Measurements from ENCODE around the gene ITPR2.
"Not testable (repeated sequence)": the region's sequence is repeated elsewhere in the genome, so short reads cannot be mapped to it uniquely, and the experiment has no call there.

ITPR2 gene

GRCh38 chr12:26431211-26431610 lies 401.8 kb downstream of the ITPR2 start:
- no peak for DNase-seq

GRCh38 chr12:26430596-26430995 lies 402.4 kb downstream of the ITPR2 start:
- DNase-seq: not testable (repeated sequence)

DNA sequence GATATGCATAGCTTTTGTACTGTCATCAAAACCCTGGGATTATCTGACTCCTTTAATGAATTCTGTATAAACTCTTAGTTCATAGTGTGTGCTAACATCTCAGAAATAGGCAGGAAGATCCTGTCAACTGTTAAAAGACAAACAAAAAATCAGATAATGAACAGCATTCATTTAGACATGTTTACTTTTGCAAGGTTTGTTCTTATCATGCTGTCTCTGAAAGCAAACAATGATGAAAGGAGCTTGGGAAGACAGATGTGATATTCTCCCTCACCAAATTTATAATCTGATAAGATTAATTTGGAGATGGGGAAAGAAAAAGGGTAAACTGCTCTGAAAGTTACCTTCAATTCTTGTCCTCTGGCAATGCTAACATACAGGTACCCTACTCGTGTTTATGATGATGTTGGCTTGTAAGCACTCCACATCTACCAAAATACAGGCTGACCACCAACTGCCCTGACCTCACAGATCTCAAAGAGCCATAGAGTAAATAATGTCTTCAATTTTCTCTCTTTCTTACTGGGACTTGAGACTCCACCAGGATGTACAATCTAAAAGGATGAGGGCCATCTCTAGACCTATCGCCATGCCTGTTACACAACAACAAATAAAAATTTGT lies 403.8 kb downstream of the ITPR2 start:
- DNase-seq: no peak

GRCh38 chr12:26428420-26428819 lies 404.6 kb downstream of the ITPR2 start:
- no peak for DNase-seq

DNA sequence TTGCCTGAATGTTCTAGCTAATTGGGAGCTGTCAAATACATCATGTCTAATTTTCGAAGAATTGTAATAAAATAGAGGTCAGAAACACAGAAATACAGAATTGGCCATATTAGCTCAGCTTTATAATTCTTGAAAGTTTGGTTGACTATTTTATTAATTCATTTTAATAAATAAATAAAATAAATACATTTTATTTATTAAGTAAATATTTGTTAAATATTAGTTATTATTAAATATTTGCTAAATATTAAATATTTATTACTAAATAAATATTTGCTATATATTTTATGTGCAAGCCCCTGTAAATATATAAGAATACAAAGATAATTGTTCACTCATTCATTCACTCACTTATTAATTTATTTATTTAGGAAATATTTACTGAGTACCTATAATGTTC lies 406.3 kb downstream of the ITPR2 start:
- DNase-seq: no peak

DNA sequence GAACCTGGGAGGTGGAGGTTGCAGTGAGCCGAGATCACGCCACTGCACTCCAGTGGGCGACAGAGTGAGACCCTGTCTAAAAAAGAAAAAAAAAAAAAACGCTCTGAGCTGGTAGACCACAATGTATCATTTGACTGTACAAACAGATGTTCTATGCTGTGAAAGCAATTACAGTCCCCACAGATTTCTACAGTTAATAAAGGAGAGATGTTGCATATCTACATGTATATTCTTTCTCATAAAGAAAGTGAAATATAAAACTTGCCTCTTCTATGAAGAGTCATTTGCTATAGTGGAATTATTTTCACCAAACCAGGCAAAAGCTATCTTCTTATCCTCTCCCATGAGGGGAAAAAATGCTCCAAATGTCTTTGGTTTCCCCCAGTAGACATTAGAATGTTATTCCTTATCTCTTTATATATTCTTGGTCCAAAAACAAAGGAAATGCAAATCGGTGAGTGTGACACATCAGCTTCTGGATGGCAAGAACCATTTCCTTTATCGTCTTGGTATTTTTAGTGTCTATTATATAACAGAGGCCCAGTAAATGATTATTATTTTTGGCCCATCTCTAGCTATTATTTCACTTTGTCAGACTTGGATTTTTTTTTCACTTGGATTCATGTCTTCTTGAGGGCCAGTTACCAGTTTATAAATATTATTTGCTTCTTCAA lies 407.3 kb downstream of the ITPR2 start:
- DNase-seq: no peak

DNA sequence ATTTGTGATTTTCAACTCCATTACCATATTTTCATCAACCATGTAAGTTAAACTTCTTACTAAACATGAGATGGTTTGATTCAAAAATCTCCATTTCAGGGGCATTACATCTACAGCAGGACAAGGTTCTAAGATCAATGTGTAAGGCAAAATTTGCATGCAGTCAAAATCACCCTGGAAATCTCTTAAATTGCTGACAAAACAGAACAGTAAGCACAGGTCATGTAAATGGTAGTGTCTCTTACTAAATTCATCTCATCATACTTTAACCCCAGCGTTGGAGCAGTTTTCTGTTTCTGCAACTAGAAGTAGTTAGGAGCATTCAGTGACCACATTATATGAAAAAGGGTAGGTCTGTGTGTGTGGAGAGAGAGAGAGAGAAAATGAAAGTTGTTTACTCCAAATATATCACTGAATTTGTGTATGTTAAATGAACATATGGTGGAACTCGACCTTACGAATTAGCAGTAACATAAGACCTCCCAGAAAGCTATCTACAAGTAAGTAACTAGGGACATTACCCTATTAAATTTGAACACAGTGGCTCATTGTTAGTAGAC lies 410.1 kb downstream of the ITPR2 start:
- DNase-seq: no peak

DNA sequence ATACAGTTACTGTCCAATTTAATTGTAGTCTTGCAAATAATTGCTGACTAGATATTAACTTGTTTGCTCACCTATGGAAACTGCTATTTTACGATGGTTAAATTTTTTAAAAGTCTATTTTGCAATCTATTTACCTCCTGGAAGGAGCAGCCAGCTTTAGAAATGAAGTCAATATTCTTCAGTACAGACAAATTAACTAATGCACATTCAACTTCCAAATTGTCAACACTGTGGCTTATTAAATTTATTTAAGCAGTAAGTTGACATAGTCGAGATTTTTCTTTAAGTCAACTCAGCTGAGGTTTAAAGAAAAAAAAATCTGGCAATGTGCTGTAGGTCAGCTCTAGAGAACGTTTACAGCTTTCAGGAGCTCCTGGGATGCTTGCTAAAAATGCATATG lies 416.4 kb downstream of the ITPR2 start:
- DNase-seq: no peak

- DNase-seq: no peak
Observed at GRCh38 chr12:26410689-26411088, 422.3 kb downstream of the ITPR2 start.

DNA sequence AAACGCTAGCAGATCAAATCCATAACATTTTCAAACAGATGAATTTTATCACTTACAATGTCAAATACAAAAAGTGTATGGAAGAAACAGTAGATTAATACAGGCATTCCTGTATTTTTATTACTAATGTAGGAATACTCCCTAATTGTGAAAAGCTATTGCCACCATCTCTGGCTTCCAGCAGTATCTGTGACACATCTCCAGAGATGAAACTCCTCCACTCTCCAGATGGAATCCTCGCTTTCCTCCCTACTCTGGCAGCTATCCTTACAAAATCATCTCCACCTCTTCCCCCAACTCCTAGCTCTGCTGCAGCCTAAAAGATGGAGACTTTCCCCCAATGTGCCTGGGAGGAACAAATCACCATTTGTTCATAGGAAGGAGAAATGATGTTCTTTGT lies 426.2 kb downstream of the ITPR2 start:
- no peak for DNase-seq

DNA sequence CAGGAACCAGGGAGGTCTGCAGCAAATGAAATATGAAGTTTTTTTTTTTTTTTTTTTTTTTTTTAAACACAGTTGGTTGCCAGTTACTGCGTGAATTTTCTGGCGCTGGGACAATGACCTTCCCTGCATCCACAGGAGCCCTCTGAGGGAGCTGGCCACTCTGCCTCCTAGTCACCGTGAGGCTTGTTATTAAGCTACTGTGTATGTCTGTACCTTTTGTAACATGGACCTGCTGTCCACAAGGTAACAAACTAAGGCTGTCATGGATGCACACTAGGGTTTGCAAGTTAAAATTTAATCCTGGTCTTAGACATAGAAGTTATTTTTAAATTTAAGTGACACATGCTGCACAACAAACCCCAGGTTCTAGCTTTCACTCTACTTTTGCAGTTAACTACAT lies 426.6 kb downstream of the ITPR2 start:
- no peak for DNase-seq

- DNase-seq: no peak
Observed at GRCh38 chr12:26403601-26404000, 429.4 kb downstream of the ITPR2 start.

GRCh38 chr12:26402648-26403047 lies 430.3 kb downstream of the ITPR2 start:
- DNase-seq: no peak

- no peak for DNase-seq
Observed at GRCh38 chr12:26401874-26402273, 431.1 kb downstream of the ITPR2 start.

DNA sequence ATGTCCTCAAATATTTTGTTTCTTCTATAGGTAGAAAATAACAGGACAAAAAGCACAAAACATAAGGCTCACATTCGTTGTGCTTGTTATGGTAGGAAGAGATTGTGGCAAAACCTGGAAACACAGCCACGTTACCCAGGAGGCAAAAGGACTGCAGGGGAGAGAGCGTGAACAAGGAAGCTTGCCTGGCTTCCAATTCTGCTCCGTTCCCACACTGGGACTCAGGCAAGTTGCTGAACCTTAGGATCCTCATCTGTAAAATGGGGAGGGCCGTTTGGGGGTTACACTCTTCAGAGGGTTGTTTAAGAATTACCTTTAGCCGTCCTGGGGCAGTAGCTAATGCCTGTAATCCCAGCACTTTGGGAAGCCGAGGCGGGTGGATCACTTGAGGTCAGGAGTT lies 432.4 kb downstream of the ITPR2 start:
- no peak for DNase-seq

DNA sequence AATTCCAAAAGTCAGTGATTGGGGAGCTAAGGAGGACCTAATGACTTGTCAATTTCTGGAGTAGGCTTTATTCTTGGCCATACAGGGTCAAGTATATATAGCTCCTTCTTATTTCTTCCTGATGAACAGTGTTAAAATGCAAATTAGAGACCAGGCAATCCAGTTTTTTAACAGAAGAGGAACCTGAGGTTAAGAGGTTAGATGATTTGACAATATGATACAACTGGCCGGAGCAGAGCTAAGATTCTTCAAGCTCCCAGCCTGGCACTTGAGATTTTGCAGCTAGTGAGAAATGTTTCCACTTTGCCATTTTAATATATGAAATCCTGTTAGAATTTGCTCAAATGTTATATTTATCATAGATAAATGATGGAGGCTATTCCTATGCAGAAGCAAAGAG lies 433.6 kb downstream of the ITPR2 start:
- no peak for DNase-seq

- DNase-seq: no peak
Observed at GRCh38 chr12:26396402-26396801, 436.6 kb downstream of the ITPR2 start.

DNA sequence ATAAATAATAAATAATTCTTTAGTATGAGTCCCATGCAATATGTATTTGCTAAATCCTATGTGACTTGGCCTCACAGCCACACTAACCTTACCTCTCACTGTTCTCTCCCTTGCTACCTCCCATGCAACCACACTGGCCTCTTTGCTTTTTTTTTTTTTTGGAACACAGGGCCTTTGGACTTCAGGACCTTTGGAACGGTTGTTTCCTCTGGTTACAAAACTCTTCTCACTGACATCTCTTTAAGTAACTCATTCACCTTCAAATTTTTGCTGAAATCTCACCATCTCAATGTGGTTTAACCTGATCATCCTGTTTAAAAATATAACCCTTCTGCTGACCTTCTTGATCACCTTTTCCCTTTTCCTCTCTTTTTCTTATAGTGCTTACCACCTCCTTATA lies 443.7 kb downstream of the ITPR2 start:
- no peak for DNase-seq

GRCh38 chr12:26384536-26384935 lies 448.5 kb downstream of the ITPR2 start:
- DNase-seq: no peak

DNA sequence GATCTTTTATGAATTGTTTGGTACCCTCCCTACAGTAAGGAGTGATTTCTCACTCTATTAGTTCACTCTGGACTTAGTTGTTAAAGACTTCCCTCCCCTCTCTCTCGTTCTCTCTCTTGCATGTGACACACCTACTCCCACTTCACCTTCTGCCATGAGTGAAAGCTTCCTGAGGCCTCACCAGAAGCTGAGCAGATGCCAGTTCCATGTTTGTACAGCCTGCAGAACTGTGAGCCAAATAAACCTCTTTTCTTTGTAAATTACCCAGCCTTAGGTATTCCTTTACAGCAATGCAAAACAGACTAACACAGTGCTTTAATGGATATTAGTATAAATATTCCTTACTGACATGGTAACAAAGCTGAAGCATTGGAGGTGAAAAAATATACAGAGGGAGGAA lies 450.0 kb downstream of the ITPR2 start:
- DNase-seq: no peak

DNA sequence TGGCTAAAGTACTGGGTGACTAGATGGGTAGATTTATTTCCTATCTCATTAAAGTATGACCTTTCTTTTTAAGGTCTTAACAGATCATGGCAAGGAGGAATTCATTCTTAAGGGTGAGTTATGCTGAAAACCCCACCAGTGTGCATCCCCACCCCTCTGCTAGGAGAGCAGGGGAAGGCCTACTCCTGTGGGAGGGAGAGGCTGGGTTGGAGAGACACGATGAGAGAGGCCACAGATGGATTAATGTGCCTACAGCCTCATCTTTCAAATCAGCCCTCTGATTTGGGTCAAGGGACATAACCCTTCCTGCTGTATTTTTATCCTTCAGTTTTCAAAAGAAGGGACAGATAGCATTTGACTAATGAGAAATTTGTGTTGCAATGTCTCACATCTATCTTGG lies 452.1 kb downstream of the ITPR2 start:
- no peak for DNase-seq

- no peak for DNase-seq
Observed at GRCh38 chr12:26379777-26380467, 453.1 kb downstream of the ITPR2 start.

GRCh38 chr12:26378711-26379110 lies 454.3 kb downstream of the ITPR2 start:
- DNase-seq: no peak

Data from effector CD4-positive, alpha-beta T cell (primary cell).